H9 (cell line): ENCODE measurements around the gene ATG4D. TPM values are rescaled to one million over a fixed set of nuclear protein-coding genes. Genes with fewer than 3 reads are reported as not detected.
A peak's percentile ranks its signal among the peaks of the same experiment; 100 is the strongest.

Experiments used
- DNase-seq: peaks from one replicate; pipeline ENCODE4 v3.0.0-alpha.2; 2017
- H2AFZ ChIP-seq: one replicate; pipeline ENCODE4 v1.6.1; 2013; ENCODE audit warnings: mild to moderate bottlenecking, low read length, control low read depth, moderate library complexity
- H2AK5ac ChIP-seq: 2 replicates; pipeline ENCODE4 v1.6.1; 2013; ENCODE audit warnings: low read length, control low read depth, mixed read lengths; ENCODE audit not compliant: insufficient read length
- H2BK120ac ChIP-seq: one replicate; pipeline ENCODE4 v1.6.1; 2013; ENCODE audit warnings: low read depth, mild to moderate bottlenecking, low read length, control low read depth, inconsistent platforms; ENCODE audit not compliant: poor library complexity, severe bottlenecking
- H2BK12ac ChIP-seq: 2 replicates; pipeline ENCODE4 v1.6.1; 2013; ENCODE audit warnings: low read length, control low read depth, mixed read lengths, low read depth; ENCODE audit not compliant: insufficient read length
- H2BK15ac ChIP-seq: 2 replicates; pipeline ENCODE4 v1.6.1; 2013; ENCODE audit warnings: low read depth, low read length, control low read depth
- H2BK20ac ChIP-seq: one replicate; pipeline ENCODE4 v1.6.1; 2013; ENCODE audit warnings: low read depth, mild to moderate bottlenecking, low read length, control low read depth, inconsistent platforms; ENCODE audit not compliant: poor library complexity, severe bottlenecking
- H2BK5ac ChIP-seq: 2 replicates; pipeline ENCODE4 v1.6.1; 2013; ENCODE audit warnings: low read length, control low read depth, mixed read lengths; ENCODE audit not compliant: insufficient read length
- H3K14ac ChIP-seq: 2 replicates; pipeline ENCODE4 v1.6.1; 2013; ENCODE audit warnings: low read length, control low read depth; ENCODE audit not compliant: insufficient read depth
- H3K18ac ChIP-seq: 2 replicates; pipeline ENCODE4 v1.6.1; 2013; ENCODE audit warnings: low read depth, mild to moderate bottlenecking, mixed read lengths, low read length, control low read depth; ENCODE audit not compliant: insufficient read length
- H3K23ac ChIP-seq: 2 replicates; pipeline ENCODE4 v1.6.1; 2013; ENCODE audit warnings: low read length, control low read depth, mixed read lengths, low read depth; ENCODE audit not compliant: insufficient read length
- H3K23me2 ChIP-seq: 2 replicates; pipeline ENCODE4 v1.6.1; 2013; ENCODE audit warnings: low read depth, mild to moderate bottlenecking, mixed read lengths, low read length, control low read depth; ENCODE audit not compliant: insufficient read length, poor library complexity, severe bottlenecking
- H3K27ac ChIP-seq: 2 replicates; pipeline ENCODE4 v1.5.1; 2013; ENCODE audit warnings: low read length, control low read depth, mixed read lengths, low read depth; ENCODE audit not compliant: insufficient read length
- H3K27me3 ChIP-seq: 2 replicates; pipeline ENCODE4 v1.6.1; 2013; ENCODE audit warnings: low read length, control low read depth, inconsistent platforms; ENCODE audit not compliant: insufficient read depth
- H3K4ac ChIP-seq: 2 replicates; pipeline ENCODE4 v1.6.1; 2013; ENCODE audit warnings: low read depth, mild to moderate bottlenecking, control low read depth, inconsistent platforms, low read length, moderate library complexity
- H3K4me1 ChIP-seq: 2 replicates; pipeline ENCODE4 v1.6.1; 2013; ENCODE audit warnings: low read length, control low read depth, inconsistent platforms; ENCODE audit not compliant: insufficient read depth
- H3K4me2 ChIP-seq: 2 replicates; pipeline ENCODE4 v1.6.1; 2013; ENCODE audit warnings: low read length, control low read depth, mixed read lengths; ENCODE audit not compliant: insufficient read length, insufficient read depth
- H3K56ac ChIP-seq: 2 replicates; pipeline ENCODE4 v1.6.1; 2013; ENCODE audit warnings: low read depth, mild to moderate bottlenecking, mixed read lengths, low read length, control low read depth; ENCODE audit not compliant: insufficient read length
- H3K79me1 ChIP-seq: 2 replicates; pipeline ENCODE4 v1.6.1; 2013; ENCODE audit warnings: low read depth, mild to moderate bottlenecking, moderate library complexity, low read length, control low read depth, inconsistent platforms; ENCODE audit not compliant: insufficient read depth, poor library complexity, severe bottlenecking
- H3K79me2 ChIP-seq: 2 replicates; pipeline ENCODE4 v1.6.1; 2013; ENCODE audit warnings: low read length, control low read depth, inconsistent platforms; ENCODE audit not compliant: insufficient read depth
- H3K9ac ChIP-seq: 2 replicates; pipeline ENCODE4 v1.6.1; 2013; ENCODE audit warnings: low read length, control low read depth, mixed read lengths; ENCODE audit not compliant: insufficient read length; ENCODE audit errors: extremely low read depth
- H3K9me3 ChIP-seq: one replicate; pipeline ENCODE4 v1.6.1; 2013; ENCODE audit warnings: low read depth, low read length, inconsistent platforms; ENCODE audit not compliant: control insufficient read depth
- H3T11ph ChIP-seq: one replicate; pipeline ENCODE4 v1.6.1; 2013; ENCODE audit warnings: mild to moderate bottlenecking, low read length, control low read depth, inconsistent platforms
- H4K20me1 ChIP-seq: one replicate; pipeline ENCODE4 v1.6.1; 2013; ENCODE audit not compliant: control insufficient read depth, insufficient read length, insufficient read depth
- H4K5ac ChIP-seq: 2 replicates; pipeline ENCODE4 v1.6.1; 2013; ENCODE audit warnings: low read depth, mild to moderate bottlenecking, mixed read lengths, low read length, control low read depth; ENCODE audit not compliant: insufficient read length
- H4K8ac ChIP-seq: replicated peaks from 2 replicates; pipeline ENCODE4 v1.6.1; 2013; ENCODE audit warnings: low read length, control low read depth, mixed read lengths, low read depth; ENCODE audit not compliant: insufficient read length
- H4K91ac ChIP-seq: 2 replicates; pipeline ENCODE4 v1.6.1; 2013; ENCODE audit warnings: low read depth, mild to moderate bottlenecking, moderate library complexity, mixed read lengths, low read length, control low read depth; ENCODE audit not compliant: insufficient read length
- H3K27ac Mint-ChIP-seq, 3 experiments: 2 replicates in 2 of 3; 3 replicates in 1 of 3; pipeline ENCODE4 v1.8.0; 2020 to 2021; ENCODE audit warnings: mixed read lengths in 3 of 3, mild to moderate bottlenecking in 1 of 3, moderate library complexity in 1 of 3
- H3K27me3 Mint-ChIP-seq: 2 replicates; pipeline ENCODE4 v1.8.0; 2021; ENCODE audit warnings: low read depth, mild to moderate bottlenecking, moderate library complexity, mixed read lengths
- H3K36me3 Mint-ChIP-seq, 3 experiments: 2 replicates in 2 of 3; 3 replicates in 1 of 3; pipeline ENCODE4 v1.8.0; 2020 to 2021; ENCODE audit warnings: low read depth in 3 of 3, mixed read lengths in 3 of 3; ENCODE audit not compliant: insufficient read depth in 1 of 3
- H3K4me1 Mint-ChIP-seq, 2 experiments: 2 replicates each; pipeline ENCODE4 v1.8.0; 2020; ENCODE audit warnings: mixed read lengths in 2 of 2
- H3K4me3 Mint-ChIP-seq, 2 experiments: 2 replicates in 1 of 2; 3 replicates in 1 of 2; pipeline ENCODE4 v1.8.0; 2020 to 2021; ENCODE audit warnings: mild to moderate bottlenecking in 2 of 2, mixed read lengths in 2 of 2, moderate library complexity in 1 of 2
- H3K9me3 Mint-ChIP-seq, 2 experiments: 2 replicates in 1 of 2; 3 replicates in 1 of 2; pipeline ENCODE4 v1.8.0; 2020; ENCODE audit warnings: mild to moderate bottlenecking in 2 of 2, mixed read lengths in 2 of 2, moderate library complexity in 1 of 2
- CTCF ChIP-seq: fragments of 200-600 bp; sonication (generic); conservative IDR thresholded peaks from 3 replicates; pipeline ENCODE4 v1.8.0; 2021; ENCODE audit warnings: antibody characterized with exemption, mild to moderate bottlenecking
- WGBS: extraction: QIAGEN DNeasy Blood & Tissue Kit; methylation state at CpG from one replicate; pipeline ENCODE4 v1.1.7; 2013; ENCODE audit warnings: missing lambda C conversion rate, low lambda C conversion rate, mixed read lengths; ENCODE audit not compliant: insufficient read length; ENCODE audit errors: extremely low coverage; 5-methylcytosine and 5-hydroxymethylcytosine counted together
- total RNA-seq: library from RNA; stranded (reverse); gene quantifications from 2 replicates; pipeline ENCODE4 v1.2.1, GENCODE V29; 2021

ATG4D gene
- total RNA-seq, 1 experiment from 2014 or later = 55.8 TPM

- Histone ChIP-seq H3K27ac (no peak overlapping the region), H3K14ac (no peak overlapping the region), H3K9ac (no peak overlapping the region), H3K4me2 (no peak overlapping the region), H4K8ac (no peak overlapping the region), H3K79me1 (no peaks in the 10 kb centered on the region), H3K18ac (no peak overlapping the region), H3K4me1 (no peaks in the 10 kb centered on the region; the same call in 1 of the 2 replicates), H3K23ac (no peak overlapping the region), H3K4ac (no peak overlapping the region), H3K79me2 (no peaks in the 10 kb centered on the region), H2AFZ (no peak overlapping the region), H3K27me3 (peaks cover 7% of the 10 kb centered on the region; the same call in 1 of the 2 replicates), H4K20me1 (no peaks in the 10 kb centered on the region), H4K91ac (no peak overlapping the region), H3T11ph (no peak overlapping the region), H3K23me2 (peaks cover 14% of the 10 kb centered on the region), H2BK12ac (no peak overlapping the region), H2AK5ac (no peak overlapping the region), H2BK20ac (no peak overlapping the region), H2BK5ac (no peak overlapping the region), H3K56ac (no peak overlapping the region), H3K9me3 (no peaks in the 10 kb centered on the region), H2BK15ac (no peak overlapping the region), H2BK120ac (no peak overlapping the region), H4K5ac (no peak overlapping the region)
- Mint-ChIP-seq H3K27ac (peak overlapping the region in 1 of 3 experiments; percentile 35; a peak in 3 of 7 replicates), H3K4me1 (peaks cover 13% of the 10 kb centered on the region in 2 experiments), H3K4me3 (peak overlapping the region in 1 of 2 experiments; percentile 16; a peak in 1 of 5 replicates), H3K27me3 (peaks cover 4% of the 10 kb centered on the region), H3K36me3 (peaks cover 7 to 10% (median 8%) of the 10 kb centered on the region in 3 experiments; a peak in 6 of 7 replicates), H3K9me3 (no peaks in the 10 kb centered on the region; a peak in 1 of 5 replicates)
- no CpG with 5 or more reads among the region's 7 CpGs for WGBS
- no peak for TF ChIP-seq CTCF
- DNase-seq = no peak
These were observed 30.5 kb upstream of the ATG4D start for GRCh38 chr19:10513223-10513622.
